Esophagus muscularis mucosa (tissue), 4 donors: ENCODE results near the gene CAMKMT.

Experiments used
- CTCF ChIP-seq, 3 experiments: fragments of 200-600 bp in 2 of 3; fragments of 450-650 bp in 1 of 3; sonication (generic) in 2 of 3; IDR thresholded peaks; one replicate each; pipeline ENCODE4 v1.5.1; 2017 to 2019; ENCODE audit warnings: antibody characterized with exemption in 3 of 3, mild to moderate bottlenecking in 2 of 3, moderate library complexity in 1 of 3
- EP300 ChIP-seq: sonication (generic); formaldehyde crosslinking; IDR thresholded peaks from one replicate; pipeline ENCODE4 v1.6.1; 2017; ENCODE audit warnings: antibody characterized with exemption
- POLR2A ChIP-seq: fragments of 450-650 bp; IDR thresholded peaks from one replicate; pipeline ENCODE4 v1.6.1; 2017; ENCODE audit warnings: antibody characterized with exemption, moderate library complexity, mild to moderate bottlenecking, low read depth
- POLR2AphosphoS5 ChIP-seq, 2 donors: sonication (generic); formaldehyde crosslinking; IDR thresholded peaks; one replicate each; pipeline ENCODE4 v1.6.1; 2017; ENCODE audit warnings: antibody characterized with exemption in 2 of 2

DNA sequence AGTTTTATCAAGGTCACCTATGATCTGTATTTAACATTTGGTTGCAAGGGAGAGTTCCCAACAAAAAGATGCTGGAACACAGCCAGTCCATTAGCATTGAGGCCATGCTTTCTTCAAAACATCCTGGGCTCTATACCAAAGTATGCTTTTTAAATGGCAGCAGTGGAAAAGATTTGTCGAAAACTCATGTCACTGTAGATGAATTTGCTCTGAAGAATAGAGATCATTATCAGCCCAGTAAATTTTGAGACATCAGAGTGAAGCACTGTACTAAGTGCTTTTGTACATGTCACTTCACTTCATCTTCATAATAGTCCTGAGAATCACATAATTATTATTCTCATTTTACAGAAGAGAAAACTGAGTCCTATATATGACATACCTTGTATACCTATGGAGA is 189.8 kb downstream of the CAMKMT start:
- TF ChIP-seq CTCF (IDR thresholded peaks at IDR 0.05) (no peak), POLR2A (no peak), POLR2AphosphoS5 (IDR thresholded peaks at IDR 0.05) (no peak), EP300 (no peak)
